OCI-LY1 (cell line): ENCODE results near the gene RTL3.

ENCODE experiments used
- H2AFZ ChIP-seq: fragments of 200-600 bp; sonication (generic), shearing (Covaris generic); 2 replicates; pipeline ENCODE4 v1.6.0; 2014; ENCODE audit warnings: antibody characterized with exemption, mild to moderate bottlenecking, low read length
- H3F3A ChIP-seq: fragments of 200-600 bp; sonication (generic), shearing (Covaris generic); 2 replicates; pipeline ENCODE4 v1.6.0; 2014; ENCODE audit warnings: mild to moderate bottlenecking, antibody characterized with exemption, low read length, moderate library complexity; ENCODE audit not compliant: insufficient read depth
- H3K27ac ChIP-seq: fragments of 200-600 bp; sonication (generic); 2 replicates; pipeline ENCODE4 v1.5.1; 2014; ENCODE audit warnings: low read length, mixed run types, mild to moderate bottlenecking, low read depth; ENCODE audit not compliant: poor library complexity, severe bottlenecking
- H3K27me3 ChIP-seq: fragments of 200-600 bp; sonication (generic); 2 replicates; pipeline ENCODE4 v1.6.0; 2014; ENCODE audit warnings: antibody characterized with exemption, mild to moderate bottlenecking, low read length, moderate library complexity; ENCODE audit not compliant: insufficient read depth
- H3K36me3 ChIP-seq: fragments of 200-600 bp; sonication (generic); 2 replicates; pipeline ENCODE4 v1.6.1; 2014; ENCODE audit warnings: mild to moderate bottlenecking, antibody characterized with exemption, low read length, moderate library complexity, mixed read lengths; ENCODE audit not compliant: insufficient read depth
- H3K4me1 ChIP-seq: fragments of 200-600 bp; sonication (generic); 2 replicates; pipeline ENCODE4 v1.5.1; 2014; ENCODE audit warnings: mild to moderate bottlenecking, low read length, moderate library complexity; ENCODE audit not compliant: insufficient read depth, severe bottlenecking
- H3K4me2 ChIP-seq: fragments of 200-600 bp; sonication (generic), shearing (Covaris generic); 2 replicates; pipeline ENCODE4 v1.6.1; 2014; ENCODE audit warnings: low read length
- H3K4me3 ChIP-seq: fragments of 200-600 bp; sonication (generic); 2 replicates; pipeline ENCODE4 v1.5.1; 2014; ENCODE audit warnings: low read length, low read depth, mild to moderate bottlenecking, mixed read lengths; ENCODE audit not compliant: poor library complexity, severe bottlenecking
- H3K79me2 ChIP-seq: fragments of 200-600 bp; shearing (Covaris generic); 2 replicates; pipeline ENCODE4 v1.6.1; 2016; ENCODE audit warnings: mixed run types, low read length, mixed read lengths; ENCODE audit not compliant: insufficient read depth
- H3K9ac ChIP-seq: fragments of 200-600 bp; sonication (generic), shearing (Covaris generic); 2 replicates; pipeline ENCODE4 v1.6.1; 2014; ENCODE audit warnings: mild to moderate bottlenecking, low read length, mixed read lengths
- H3K9me2 ChIP-seq: fragments of 200-600 bp; sonication (generic), shearing (Covaris generic); 2 replicates; pipeline ENCODE4 v1.6.1; 2014; ENCODE audit warnings: low read depth, mild to moderate bottlenecking, low read length, mixed read lengths
- H3K9me3 ChIP-seq: fragments of 200-600 bp; shearing (Covaris generic); 2 replicates; pipeline ENCODE4 v1.6.1; 2014; ENCODE audit warnings: low read length, mixed read lengths
- H4K20me1 ChIP-seq: fragments of 200-600 bp; sonication (generic), shearing (Covaris generic); 2 replicates; pipeline ENCODE4 v1.6.0; 2016; ENCODE audit warnings: mild to moderate bottlenecking, low read length; ENCODE audit not compliant: insufficient read depth
- CTCF ChIP-seq: fragments of 200-600 bp; sonication (generic), shearing (Covaris generic); IDR thresholded peaks from 2 replicates; pipeline ENCODE4 v1.5.1; 2017; ENCODE audit warnings: mild to moderate bottlenecking, antibody characterized with exemption, low read length, moderate library complexity, mixed read lengths
- EZH2 ChIP-seq: fragments of 200-600 bp; sonication (generic), shearing (Covaris generic); IDR thresholded peaks from 2 replicates; pipeline ENCODE4 v1.8.0; 2017; ENCODE audit warnings: borderline replicate concordance, mixed run types, mild to moderate bottlenecking, antibody characterized with exemption, low read length, moderate library complexity, mixed read lengths

Gene RTL3

GRCh38 chrX:78624426-78624825 lies 34.7 kb downstream of the RTL3 start:
- H3K4me2 ChIP-seq = no peak overlapping the region
- H3K4me1 ChIP-seq = no peaks in the 10 kb centered on the region
- H3K9me3 ChIP-seq = no peaks in the 10 kb centered on the region
- TF ChIP-seq EZH2 (no peak), CTCF (no peak)
- no peaks in the 10 kb centered on the region for H3K9me2 ChIP-seq
- no peak overlapping the region for H3K4me3 ChIP-seq
- H3K9ac ChIP-seq = no peak overlapping the region
- no peak overlapping the region for H2AFZ ChIP-seq
- no peaks in the 10 kb centered on the region for H4K20me1 ChIP-seq
- H3F3A ChIP-seq = no peaks in the 10 kb centered on the region
- no peaks in the 10 kb centered on the region for H3K27me3 ChIP-seq
- no peaks in the 10 kb centered on the region for H3K36me3 ChIP-seq
- H3K79me2 ChIP-seq = no peaks in the 10 kb centered on the region
- no peak overlapping the region for H3K27ac ChIP-seq

GRCh38 chrX:78622831-78623230 lies 36.3 kb downstream of the RTL3 start:
- Histone ChIP-seq H3K4me2 (no peak overlapping the region), H2AFZ (no peak overlapping the region), H3K4me1 (no peaks in the 10 kb centered on the region), H3K9ac (no peak overlapping the region), H3K27ac (no peak overlapping the region), H4K20me1 (no peaks in the 10 kb centered on the region), H3K9me3 (no peaks in the 10 kb centered on the region), H3K79me2 (no peaks in the 10 kb centered on the region), H3K36me3 (no peaks in the 10 kb centered on the region), H3K9me2 (no peaks in the 10 kb centered on the region), H3K27me3 (no peaks in the 10 kb centered on the region), H3K4me3 (no peak overlapping the region), H3F3A (no peaks in the 10 kb centered on the region)
- TF ChIP-seq CTCF (no peak), EZH2 (no peak)

GRCh38 chrX:78619834-78620233 lies 39.3 kb downstream of the RTL3 start:
- no peak for TF ChIP-seq EZH2
- no peak for TF ChIP-seq CTCF
- Histone ChIP-seq H3K4me2 (no peak overlapping the region), H3K9ac (no peak overlapping the region), H3K27me3 (no peaks in the 10 kb centered on the region), H3K79me2 (no peaks in the 10 kb centered on the region), H2AFZ (no peak overlapping the region), H3K4me3 (no peak overlapping the region), H3K9me3 (no peaks in the 10 kb centered on the region), H3K4me1 (no peaks in the 10 kb centered on the region), H3K27ac (no peak overlapping the region), H3F3A (no peaks in the 10 kb centered on the region), H3K36me3 (no peaks in the 10 kb centered on the region), H3K9me2 (no peaks in the 10 kb centered on the region), H4K20me1 (no peaks in the 10 kb centered on the region)
